Coronary artery (tissue), 2 donors: ENCODE results near the gene CYP27B1.

ENCODE experiments used
- DNase-seq: peaks from one replicate; pipeline ENCODE4 v3.0.0-alpha.2; 2017; ENCODE audit warnings: low spot score
- H3K27ac ChIP-seq, 2 donors: fragments of 200-600 bp; sonication (generic); one replicate each; pipeline ENCODE4 v1.5.1; 2016 to 2019
- H3K4me3 ChIP-seq: fragments of 200-600 bp; sonication (generic); 2 replicates; pipeline ENCODE4 v1.5.1; 2016; ENCODE audit warnings: mild to moderate bottlenecking, moderate library complexity
- CTCF ChIP-seq: fragments of 200-600 bp; sonication (generic); IDR thresholded peaks from one replicate; pipeline ENCODE4 v1.5.1; 2019; ENCODE audit warnings: antibody characterized with exemption

Gene CYP27B1

DNA sequence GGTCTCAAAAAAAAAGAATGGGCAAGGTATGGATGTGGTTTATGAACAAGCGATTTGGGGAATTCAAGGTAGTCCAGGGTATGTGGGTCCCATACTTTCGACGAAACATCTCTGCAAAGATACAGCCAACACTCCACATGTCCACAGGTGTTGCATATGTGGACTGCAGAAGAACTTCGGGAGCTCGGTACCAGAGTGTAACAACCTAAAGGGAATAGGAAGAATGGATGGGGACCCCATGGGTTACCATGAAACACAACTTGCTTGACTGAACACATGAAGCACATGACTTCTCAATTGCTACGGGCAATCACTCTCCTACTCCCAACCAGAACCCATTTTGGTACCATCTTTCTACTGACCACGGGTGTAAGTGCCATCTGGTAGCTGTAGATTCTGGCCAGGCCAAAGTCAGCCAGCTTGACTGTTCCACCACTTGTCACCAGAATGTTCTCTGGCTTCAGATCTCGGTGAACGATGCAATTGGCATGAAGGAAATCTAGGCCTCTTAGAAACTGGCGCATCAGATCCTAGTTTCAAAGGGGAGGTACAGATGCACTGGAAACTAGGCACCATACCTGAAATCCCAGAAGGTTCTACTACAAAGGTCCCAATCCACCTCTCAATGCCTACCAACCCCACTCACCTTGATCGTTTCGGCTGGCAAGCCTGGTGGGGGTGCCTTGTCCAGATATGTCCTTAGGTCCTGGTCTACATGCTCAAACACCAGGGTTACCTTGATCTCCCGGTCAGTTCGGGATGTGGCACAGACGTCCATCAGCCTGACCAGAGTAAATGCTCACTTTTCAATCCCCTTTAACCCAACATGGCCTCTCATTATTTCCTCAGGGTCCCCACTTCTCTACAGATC, 16.1 kb downstream of the CYP27B1 start:
- Histone ChIP-seq H3K4me3 (peak overlapping the region; percentile 80), H3K27ac (peak overlapping the region; percentile 91)
- no peak for DNase-seq
- no peak for TF ChIP-seq CTCF

GRCh38 chr12:57749061-57749460, 17.8 kb downstream of the CYP27B1 start:
- TF ChIP-seq CTCF = no peak
- H3K27ac ChIP-seq = no peak overlapping the region
- DNase-seq = no peak
- H3K4me3 ChIP-seq = no peak overlapping the region

GRCh38 chr12:57746025-57746424, 20.9 kb downstream of the CYP27B1 start:
- Histone ChIP-seq H3K27ac (no peak overlapping the region), H3K4me3 (peak overlapping the region; percentile 98)
- TF ChIP-seq CTCF = no peak
- no peak for DNase-seq

DNA sequence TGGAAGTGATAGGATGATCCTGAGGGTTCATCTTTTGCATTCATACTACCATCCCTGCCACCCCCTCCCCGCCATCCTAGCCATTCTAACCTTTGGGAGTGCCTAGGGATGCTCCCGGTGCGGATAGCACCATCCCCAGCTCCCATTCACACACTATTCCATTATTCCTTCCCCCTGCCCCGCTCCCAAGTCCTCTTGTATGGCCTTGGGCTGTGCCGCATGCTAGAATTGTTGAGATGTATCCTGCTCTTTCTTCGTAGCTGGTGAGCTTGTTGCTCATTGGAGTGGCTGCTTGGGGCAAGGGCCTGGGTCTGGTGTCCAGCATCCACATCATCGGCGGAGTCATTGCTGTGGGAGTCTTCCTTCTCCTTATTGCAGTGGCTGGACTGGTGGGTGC, 21.4 kb downstream of the CYP27B1 start:
- peak overlapping the region; percentile 98 for H3K4me3 ChIP-seq
- H3K27ac ChIP-seq = peak overlapping the region; percentile 98 to 99
- DNase-seq = no peak
- no peak for TF ChIP-seq CTCF

DNA sequence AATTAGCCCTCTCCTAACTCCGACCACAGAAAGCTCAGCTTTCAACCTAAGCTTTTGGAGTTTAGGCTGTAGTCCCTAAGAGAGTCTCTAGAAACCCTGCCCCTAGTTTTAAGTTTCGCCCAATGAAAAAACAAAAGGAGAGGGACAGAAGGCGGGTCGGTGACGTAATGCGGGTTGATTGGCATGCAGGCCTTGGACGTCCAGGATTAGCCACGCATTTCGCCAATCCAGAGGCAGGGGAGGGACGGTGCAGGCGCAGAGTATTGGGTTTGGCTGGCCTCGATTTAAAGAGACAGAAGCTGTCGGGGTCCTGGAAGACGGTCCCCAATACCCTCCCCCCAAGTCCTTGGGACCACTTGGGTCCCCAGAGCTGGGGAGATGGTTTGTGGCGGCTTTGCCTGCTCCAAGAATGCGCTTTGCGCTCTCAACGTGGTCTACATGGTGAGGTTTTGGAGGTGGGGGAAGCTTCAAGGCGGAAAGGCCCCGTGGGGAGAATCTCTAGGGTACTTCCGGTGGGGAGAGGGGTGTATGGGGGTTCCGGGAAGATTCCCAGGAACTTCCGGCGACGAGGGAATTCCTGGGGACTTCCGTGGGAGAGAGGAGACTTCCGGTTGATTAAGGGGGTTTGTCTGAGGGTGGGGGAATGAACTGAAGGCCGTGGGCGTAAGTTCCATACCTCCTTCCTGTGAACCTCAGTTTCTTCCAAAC, 21.9 kb downstream of the CYP27B1 start, which contains the start of gene TSPAN31:
TSPAN31 (plus strand) TSS at position 263 of the 708 bp plus-strand sequence; CDS start at position 379, 116 bp downstream.
- peak; percentile 98 for DNase-seq
- no peak for TF ChIP-seq CTCF
- H3K27ac ChIP-seq = peak within 1 kb of the TSS; percentile 98 to 99
- H3K4me3 ChIP-seq = peak within 1 kb of the TSS; percentile 98

GRCh38 chr12:57744194-57744776, 22.6 kb downstream of the CYP27B1 start:
- H3K4me3 ChIP-seq = peak overlapping the region; percentile 98
- DNase-seq = peak; percentile 93
- peak overlapping the region; percentile 98 to 99 for H3K27ac ChIP-seq
- TF ChIP-seq CTCF = no peak
